HG02840 (cell line): ENCODE data around the gene VCPKMT.

ENCODE experiments used
- ATAC-seq: cut with Tn5 transposase; IDR thresholded peaks from one replicate; pipeline ENCODE4 v1.9.1; 2021; ENCODE audit warnings: mild to moderate bottlenecking, moderate library complexity, moderate number of reproducible peaks; ENCODE audit not compliant: unreplicated experiment, low FRiP score

VCPKMT gene

DNA sequence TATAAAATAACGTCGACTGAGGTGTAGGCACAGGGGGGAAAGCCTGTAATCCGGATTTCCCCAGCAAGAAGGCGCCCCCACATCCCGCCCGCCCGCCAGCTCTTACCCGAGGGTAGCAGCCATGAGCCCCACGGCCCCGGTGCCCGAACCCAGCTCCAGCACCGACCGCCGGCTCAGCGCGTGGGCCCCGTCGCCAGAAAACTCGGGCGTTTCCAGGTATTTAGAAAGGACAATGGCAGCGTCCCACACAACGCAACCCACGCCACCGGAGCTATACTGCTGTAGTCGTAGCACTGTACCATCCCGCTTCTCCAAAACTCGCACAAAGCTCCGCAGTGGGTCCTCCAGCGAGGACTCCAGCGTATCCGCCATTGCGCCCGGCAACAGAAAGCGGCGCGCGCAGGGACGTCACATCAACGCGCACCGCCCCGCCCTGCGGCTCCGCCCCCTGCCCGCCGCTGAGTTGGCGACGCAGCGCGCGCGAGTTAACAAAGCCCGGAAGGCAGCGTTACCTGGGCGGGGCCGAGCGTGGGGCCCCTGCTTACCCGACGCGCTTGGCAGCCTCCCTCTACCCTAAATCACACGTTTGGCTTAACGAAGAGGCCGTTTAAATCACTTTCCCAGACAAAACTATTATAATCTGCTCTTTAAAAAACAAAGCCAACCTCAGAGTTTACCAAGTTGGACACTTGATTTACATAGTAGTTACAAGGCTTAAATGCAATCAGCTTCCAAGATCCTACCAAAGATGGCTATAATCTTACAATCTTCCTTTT lies at the start of gene VCPKMT:
Gene VCPKMT, minus strand, starts transcription at position 392 of the 776 bp plus-strand sequence. Its CDS starts 20 bp downstream, at position 372.
- ATAC-seq, result peak; percentile 97

DNA sequence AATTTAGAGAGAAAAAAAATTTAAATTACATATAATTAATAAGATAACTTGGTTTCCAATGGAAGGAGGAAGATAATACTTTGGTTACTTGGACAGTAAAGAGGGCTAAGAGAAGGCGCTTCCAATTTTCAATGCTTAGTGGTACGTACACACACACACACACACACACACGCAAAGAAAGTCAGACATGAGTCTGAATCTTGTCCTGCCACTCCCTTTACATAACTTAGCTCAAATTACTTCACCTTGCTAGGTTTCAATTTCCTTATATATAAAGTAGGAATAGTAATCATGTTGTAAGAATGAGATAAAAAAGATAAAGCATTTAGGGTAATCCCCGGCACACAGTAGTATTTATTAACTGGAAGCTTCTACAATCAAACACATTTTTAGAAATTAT lies 39.7 kb upstream of the VCPKMT start:
- ATAC-seq, result no peak

GRCh38 chr14:50148799-50149198 lies 32.4 kb upstream of the VCPKMT start:
- ATAC-seq, result no peak

DNA sequence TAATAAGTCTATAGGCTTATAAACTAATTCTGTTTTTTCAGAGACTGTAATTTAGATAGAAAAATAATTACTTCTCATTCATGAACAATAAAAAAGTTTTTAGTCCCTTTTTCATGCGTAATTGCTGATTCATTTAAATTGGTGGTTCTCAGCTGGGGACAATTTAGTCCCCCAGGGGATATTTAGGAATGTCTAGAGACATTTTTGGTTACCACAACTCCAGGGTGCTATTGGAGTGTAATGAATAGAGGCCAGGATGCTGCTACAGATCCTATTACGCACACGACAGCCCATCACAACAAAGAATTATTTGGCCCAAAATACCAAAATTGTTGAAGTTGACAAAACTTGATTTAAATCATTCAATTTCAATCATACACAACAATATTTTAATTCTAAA lies 22.8 kb upstream of the VCPKMT start:
- ATAC-seq, result no peak

DNA sequence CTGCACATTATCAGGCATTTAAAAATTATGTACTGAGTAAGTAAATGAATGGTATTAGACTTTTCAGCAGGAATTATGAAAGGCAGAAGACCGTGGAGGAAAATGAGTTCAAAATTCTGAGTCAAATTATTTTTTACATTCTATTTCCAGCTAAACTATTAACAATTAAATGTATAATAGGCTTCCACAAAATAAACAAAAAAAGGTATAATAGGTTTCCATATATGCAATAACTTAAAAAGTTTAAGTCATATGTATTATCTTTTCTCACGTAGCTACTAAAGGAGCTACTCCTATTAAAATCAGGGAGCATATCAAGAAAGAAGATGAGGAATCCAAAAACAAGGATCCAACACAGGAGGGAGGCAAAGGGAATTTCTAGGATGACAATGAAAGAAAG lies 11.4 kb upstream of the VCPKMT start:
- ATAC-seq, result no peak

DNA sequence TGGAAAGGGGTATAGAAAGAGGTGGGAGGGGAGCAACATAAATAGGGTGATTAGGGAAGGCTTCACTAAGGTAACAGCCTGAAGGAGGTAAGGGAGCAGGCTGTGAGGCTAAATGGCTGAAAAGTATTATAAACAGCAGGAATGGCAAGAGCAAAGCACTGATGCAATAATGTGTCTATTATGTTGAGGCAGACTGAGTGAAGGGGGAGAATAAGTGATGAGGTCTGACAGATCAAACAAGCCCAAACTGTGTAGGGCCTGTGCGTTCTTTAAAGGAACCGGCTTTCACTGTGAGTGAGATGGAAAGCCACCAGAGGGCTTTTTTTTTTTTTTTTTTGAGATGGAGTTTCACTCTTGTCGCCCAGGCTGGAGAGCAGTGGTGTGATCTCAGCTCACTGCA lies 6.7 kb upstream of the VCPKMT start:
- no peak for ATAC-seq

GRCh38 chr14:50122291-50122690 lies 5.9 kb upstream of the VCPKMT start:
- no peak for ATAC-seq

DNA sequence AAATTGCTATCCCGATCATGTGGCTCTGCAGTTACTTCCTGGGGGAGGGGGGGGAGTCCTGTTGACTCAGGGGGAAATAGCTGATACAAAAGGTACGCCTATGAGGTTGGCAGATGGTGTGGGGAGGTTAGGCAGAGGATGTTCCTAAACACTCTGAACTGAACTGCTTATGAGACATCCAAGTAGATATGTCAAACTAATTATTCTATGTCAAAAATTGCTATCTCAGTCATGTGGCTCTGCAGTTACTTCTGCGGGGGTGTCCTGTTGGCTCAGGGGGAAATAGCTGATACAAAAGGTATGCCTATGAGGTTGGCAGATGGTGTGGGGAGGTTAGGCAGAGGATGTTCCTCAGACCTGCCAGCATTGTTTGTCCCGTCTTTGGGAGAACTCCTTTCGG lies 5.1 kb upstream of the VCPKMT start:
- no peak for ATAC-seq

GRCh38 chr14:50117456-50117855 lies 1.1 kb upstream of the VCPKMT start:
- no peak for ATAC-seq

- no peak for ATAC-seq
Observed at GRCh38 chr14:50116966-50117365, 594 bp upstream of the VCPKMT start.

- ATAC-seq, result no peak
Observed at GRCh38 chr14:50113381-50114035, 2.9 kb downstream of the VCPKMT start.

GRCh38 chr14:50110323-50111037 lies 5.9 kb downstream of the VCPKMT start:
- ATAC-seq, result no peak

DNA sequence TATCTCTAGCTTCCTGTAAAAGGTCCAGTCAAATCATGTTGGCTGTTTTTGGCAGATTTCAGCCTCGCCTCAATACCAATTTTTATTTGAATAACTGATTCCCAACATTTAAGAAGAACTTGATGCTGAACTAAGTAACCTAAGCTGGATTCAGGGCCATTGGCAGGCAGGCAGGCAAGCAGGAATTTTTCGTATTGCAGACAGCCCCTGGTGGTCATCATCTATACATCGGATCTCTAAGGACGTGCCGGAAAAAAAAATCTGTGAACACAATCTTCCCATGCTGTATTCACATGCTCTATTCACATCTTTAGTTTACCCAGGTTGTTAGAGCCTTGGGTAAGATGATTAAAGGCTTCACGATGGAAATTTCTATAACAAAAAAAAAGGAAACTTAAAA lies 7.0 kb downstream of the VCPKMT start:
- no peak for ATAC-seq

DNA sequence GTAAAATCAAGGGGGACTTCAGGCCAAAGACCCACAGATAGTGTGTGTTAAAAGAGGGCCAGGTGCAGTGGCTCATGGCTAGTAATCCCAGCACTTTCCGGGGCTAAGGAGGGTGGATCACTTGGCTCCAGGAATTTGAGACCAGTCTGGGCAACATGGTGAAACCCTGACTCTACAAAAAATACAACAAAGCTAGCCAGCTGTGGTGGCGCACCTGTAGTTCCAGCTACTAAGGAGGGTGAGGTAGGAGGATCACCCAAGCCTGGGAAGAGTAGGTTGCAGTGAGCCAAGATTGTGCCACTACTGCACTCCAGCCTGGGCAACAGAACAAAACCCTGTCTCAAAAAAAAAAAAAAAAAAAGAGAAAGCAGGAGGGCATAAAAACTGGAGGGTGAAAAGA lies 8.5 kb downstream of the VCPKMT start:
- ATAC-seq, result no peak

- ATAC-seq, result no peak
Observed at GRCh38 chr14:50106178-50106577, 10.2 kb downstream of the VCPKMT start.

DNA sequence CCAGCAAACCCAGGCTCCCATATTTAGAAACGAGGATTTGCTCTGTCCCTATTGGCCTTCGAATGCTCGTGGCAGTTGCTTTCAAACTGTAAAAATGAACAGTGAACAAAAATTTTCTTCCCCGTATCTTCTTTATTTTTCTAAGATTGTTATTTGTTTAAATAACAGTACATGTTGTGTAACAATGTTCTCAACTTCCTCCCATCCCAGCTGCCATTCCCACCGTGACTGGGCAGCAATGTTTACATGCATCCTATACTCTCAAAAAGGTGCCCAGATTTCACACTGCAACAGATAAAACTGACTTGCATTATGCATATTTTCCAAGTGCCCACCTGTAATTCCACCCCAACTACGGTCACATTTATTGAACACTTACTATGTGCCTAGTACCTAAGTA lies 12.8 kb downstream of the VCPKMT start:
- ATAC-seq, result no peak

DNA sequence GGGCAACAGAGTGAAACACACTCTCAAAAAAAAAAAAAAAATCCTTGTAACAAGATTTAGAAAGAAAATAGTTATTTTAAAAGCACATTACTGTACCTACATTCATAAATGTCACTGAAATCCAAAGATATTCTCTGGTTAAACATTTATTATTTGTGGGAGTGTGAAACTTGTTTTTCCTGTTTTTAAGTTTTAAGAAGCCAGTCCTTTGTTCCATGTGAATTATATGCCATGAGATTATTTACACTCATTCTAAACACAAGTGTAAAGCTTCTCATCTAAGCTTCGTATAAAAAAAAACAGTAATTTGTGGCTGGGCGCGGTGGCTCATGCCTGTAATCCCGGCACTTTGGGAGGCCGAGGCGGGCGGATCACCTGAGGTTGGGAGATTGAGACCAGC lies 15.0 kb downstream of the VCPKMT start:
- ATAC-seq, result no peak

DNA sequence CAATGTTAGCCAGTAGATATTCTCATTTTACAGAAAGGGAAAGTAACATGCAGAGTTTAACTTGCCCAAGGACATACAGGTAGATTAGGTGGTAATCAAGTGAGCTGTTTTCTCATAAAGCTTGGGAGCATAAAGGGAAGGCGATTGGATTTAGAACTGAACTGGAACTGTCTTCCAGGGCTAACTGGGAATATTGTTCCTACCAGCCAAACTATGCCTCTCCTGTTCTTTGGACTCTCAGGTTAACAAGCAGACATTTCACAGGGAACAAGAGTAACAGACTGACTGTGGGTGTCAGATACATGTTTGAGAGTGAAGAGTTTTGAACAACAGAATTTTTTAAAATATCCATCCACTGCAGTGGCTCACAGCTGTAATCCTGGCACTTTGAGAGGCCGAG lies 15.6 kb downstream of the VCPKMT start:
- ATAC-seq, result no peak

GRCh38 chr14:50099335-50099734 lies 17.0 kb downstream of the VCPKMT start:
- no peak for ATAC-seq

- ATAC-seq, result no peak
Observed at GRCh38 chr14:50095895-50096294, 20.5 kb downstream of the VCPKMT start.

- no peak for ATAC-seq
Observed at GRCh38 chr14:50094056-50094755, 22.2 kb downstream of the VCPKMT start.
